Liver (tissue), 9 donors: ENCODE results near the gene MYO18A. TPM values are rescaled to one million over a fixed set of nuclear protein-coding genes. Genes with fewer than 3 reads are reported as not detected.

Experiments
- DNase-seq: peaks from one replicate; pipeline ENCODE4 v3.0.0-alpha.2; 2017; ENCODE audit warnings: low spot score
- H3K27ac ChIP-seq, 2 donors: one replicate each; pipeline ENCODE4 v1.7.0; 2013; ENCODE audit warnings: inconsistent platforms in 2 of 2, low read length in 2 of 2, control low read depth in 1 of 2, low read depth in 1 of 2, mild to moderate bottlenecking in 1 of 2
- H3K27me3 ChIP-seq, 4 donors: one replicate each; pipeline versions ENCODE4 v1.6.1 to v1.7.0; 2013; ENCODE audit warnings: low read length in 3 of 4, inconsistent platforms in 1 of 4, mild to moderate bottlenecking in 1 of 4, moderate library complexity in 1 of 4; ENCODE audit not compliant: control insufficient read depth in 4 of 4, insufficient read depth in 4 of 4
- H3K36me3 ChIP-seq, 4 donors: one replicate each; pipeline versions ENCODE4 v1.6.1 to v1.7.0; 2013; ENCODE audit warnings: low read length in 3 of 4, mild to moderate bottlenecking in 3 of 4, low read depth in 1 of 4, moderate library complexity in 1 of 4; ENCODE audit not compliant: control insufficient read depth in 4 of 4, insufficient read depth in 3 of 4
- H3K4me1 ChIP-seq, 4 donors: one replicate each; pipeline versions ENCODE4 v1.6.1 to v1.7.0; 2013; ENCODE audit warnings: low read length in 3 of 4, mild to moderate bottlenecking in 3 of 4, moderate library complexity in 1 of 4; ENCODE audit not compliant: control insufficient read depth in 4 of 4, insufficient read depth in 4 of 4
- H3K4me3 ChIP-seq, 3 donors: one replicate each; pipeline versions ENCODE4 v1.6.1 to v1.7.0; 2013; ENCODE audit warnings: low read length in 3 of 3, control low read depth in 1 of 3, low read depth in 1 of 3, mild to moderate bottlenecking in 1 of 3
- H3K9ac ChIP-seq, 2 donors: one replicate each; pipeline ENCODE4 v1.7.0; 2013; ENCODE audit warnings: low read length in 2 of 2, mild to moderate bottlenecking in 2 of 2, moderate library complexity in 2 of 2, control low read depth in 1 of 2, low read depth in 1 of 2
- H3K9me3 ChIP-seq, 4 donors: one replicate each; pipeline versions ENCODE4 v1.6.1 to v1.7.0; 2013; ENCODE audit warnings: low read length in 3 of 4; ENCODE audit not compliant: control insufficient read depth in 4 of 4
- EGR1 ChIP-seq, 2 donors: IDR thresholded peaks; 2 replicates each; pipeline ENCODE4 v1.6.1; 2016 to 2018; ENCODE audit warnings: antibody characterized with exemption in 2 of 2, low read depth in 2 of 2
- FOXA1 ChIP-seq: IDR thresholded peaks from 2 replicates; pipeline ENCODE4 v1.6.1; 2016; ENCODE audit warnings: antibody characterized with exemption
- FOXA2 ChIP-seq: IDR thresholded peaks from 2 replicates; pipeline ENCODE4 v1.6.1; 2016; ENCODE audit warnings: antibody characterized with exemption
- GABPA ChIP-seq, 2 donors: IDR thresholded peaks in 1 of 2; conservative IDR thresholded peaks in 1 of 2; 2 replicates each; pipeline ENCODE4 v1.6.1; 2016; ENCODE audit warnings: antibody characterized with exemption in 2 of 2, mild to moderate bottlenecking in 1 of 2, moderate library complexity in 1 of 2
- HNF4A ChIP-seq, 2 donors: conservative IDR thresholded peaks; 2 replicates each; pipeline ENCODE4 v1.6.1; 2016; ENCODE audit warnings: antibody characterized with exemption in 2 of 2, mild to moderate bottlenecking in 2 of 2
- HNF4G ChIP-seq: IDR thresholded peaks from 2 replicates; pipeline ENCODE4 v1.6.1; 2016; ENCODE audit warnings: antibody characterized with exemption
- JUND ChIP-seq, 2 donors: IDR thresholded peaks; 2 replicates each; pipeline ENCODE4 v1.6.1; 2016; ENCODE audit warnings: antibody characterized with exemption in 2 of 2
- NR2F2 ChIP-seq: IDR thresholded peaks from 2 replicates; pipeline ENCODE4 v1.6.1; 2016; ENCODE audit warnings: antibody characterized with exemption
- RAD21 ChIP-seq, 2 donors: IDR thresholded peaks; 2 replicates each; pipeline ENCODE4 v1.6.1; 2016; ENCODE audit warnings: antibody characterized with exemption in 2 of 2, mild to moderate bottlenecking in 2 of 2
- SP1 ChIP-seq: IDR thresholded peaks from 2 replicates; pipeline ENCODE4 v1.6.1; 2018; ENCODE audit warnings: antibody characterized with exemption, mild to moderate bottlenecking
- TAF1 ChIP-seq: conservative IDR thresholded peaks from 2 replicates; pipeline ENCODE4 v1.6.1; 2016; ENCODE audit warnings: antibody characterized with exemption, mild to moderate bottlenecking
- YY1 ChIP-seq: IDR thresholded peaks from 2 replicates; pipeline ENCODE4 v1.6.1; 2016; ENCODE audit warnings: antibody characterized with exemption, mild to moderate bottlenecking
- WGBS: extraction: QIAGEN DNeasy Blood & Tissue Kit; methylation state at CpG from one replicate; pipeline ENCODE4 v1.1.7; 2013; 5-methylcytosine and 5-hydroxymethylcytosine counted together
- polyA plus RNA-seq, 2 donors: library from polyadenylated mRNA; stranded (reverse) in 1 of 2; unstranded in 1 of 2; fragments of 200-250 nt in 1 of 2; fragments of >200 nt in 1 of 2; fragmentation: Nextera tagmentation in 1 of 2; extraction: Ambion mirVana in 1 of 2; gene quantifications; one replicate each; pipeline versions ENCODE4 v1.2.1 to v1.2.3, GENCODE V29; 2013 to 2015
- total RNA-seq, 2 donors: library from RNA; depleted of rRNA; stranded (reverse); fragments of >200 nt; gene quantifications; one replicate each; pipeline ENCODE4 v1.2.3, GENCODE V29; 2014
- TF ChIP-seq, protein P1 (sequence below): IDR thresholded peaks from 2 replicates; pipeline ENCODE4 v1.6.1; 2016; ENCODE audit warnings: antibody characterized with exemption
- TF ChIP-seq, protein P2 (sequence below): IDR thresholded peaks from 2 replicates; pipeline ENCODE4 v1.6.1; 2016; ENCODE audit warnings: antibody characterized with exemption, mild to moderate bottlenecking
- TF ChIP-seq, protein P3 (sequence below): fragments of 150-350 bp; IDR thresholded peaks from 2 replicates; pipeline ENCODE4 v1.5.1; 2017; ENCODE audit warnings: improper control_type of control experiment, low read depth, low read length; ENCODE audit not compliant: missing input control
- TF ChIP-seq, protein P4 (sequence below): IDR thresholded peaks from 2 replicates; pipeline ENCODE4 v1.6.1; 2016; ENCODE audit warnings: antibody characterized with exemption
- donor health status: healthy.
- donor health status: healthy.
- donor health status: healthy.
- donor health status: healthy.
- donor health status: healthy.

MYO18A gene
- total and polyA plus RNA-seq, 4 donors = 26.3 to 81.6 (median 37.3) TPM

DNA sequence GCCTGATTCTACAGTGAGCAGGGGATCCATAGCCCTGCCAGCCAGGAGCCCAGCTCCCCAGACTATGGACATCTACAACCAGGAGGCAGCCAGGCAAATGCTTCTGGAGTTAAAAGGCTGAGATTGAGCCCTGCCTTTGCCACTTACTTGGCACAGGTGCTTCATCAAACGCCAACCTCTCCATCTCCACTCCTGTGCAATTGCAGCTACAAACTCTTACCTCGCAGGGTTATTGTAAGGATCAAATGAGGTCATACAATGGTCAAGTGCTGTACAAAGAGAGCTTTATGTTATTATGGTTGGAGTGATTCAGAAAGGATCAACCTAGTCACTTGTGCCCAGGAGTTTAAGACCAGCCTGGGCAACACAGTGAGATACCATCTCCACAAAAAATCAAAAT is 9.8 kb upstream of the MYO18A start (continued):
- TF ChIP-seq, protein P1, sequence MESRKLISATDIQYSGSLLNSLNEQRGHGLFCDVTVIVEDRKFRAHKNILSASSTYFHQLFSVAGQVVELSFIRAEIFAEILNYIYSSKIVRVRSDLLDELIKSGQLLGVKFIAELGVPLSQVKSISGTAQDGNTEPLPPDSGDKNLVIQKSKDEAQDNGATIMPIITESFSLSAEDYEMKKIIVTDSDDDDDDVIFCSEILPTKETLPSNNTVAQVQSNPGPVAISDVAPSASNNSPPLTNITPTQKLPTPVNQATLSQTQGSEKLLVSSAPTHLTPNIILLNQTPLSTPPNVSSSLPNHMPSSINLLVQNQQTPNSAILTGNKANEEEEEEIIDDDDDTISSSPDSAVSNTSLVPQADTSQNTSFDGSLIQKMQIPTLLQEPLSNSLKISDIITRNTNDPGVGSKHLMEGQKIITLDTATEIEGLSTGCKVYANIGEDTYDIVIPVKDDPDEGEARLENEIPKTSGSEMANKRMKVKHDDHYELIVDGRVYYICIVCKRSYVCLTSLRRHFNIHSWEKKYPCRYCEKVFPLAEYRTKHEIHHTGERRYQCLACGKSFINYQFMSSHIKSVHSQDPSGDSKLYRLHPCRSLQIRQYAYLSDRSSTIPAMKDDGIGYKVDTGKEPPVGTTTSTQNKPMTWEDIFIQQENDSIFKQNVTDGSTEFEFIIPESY = no peak
- no peak for TF ChIP-seq FOXA2
- no peak for TF ChIP-seq RAD21 (IDR thresholded peaks at IDR 0.05)

DNA sequence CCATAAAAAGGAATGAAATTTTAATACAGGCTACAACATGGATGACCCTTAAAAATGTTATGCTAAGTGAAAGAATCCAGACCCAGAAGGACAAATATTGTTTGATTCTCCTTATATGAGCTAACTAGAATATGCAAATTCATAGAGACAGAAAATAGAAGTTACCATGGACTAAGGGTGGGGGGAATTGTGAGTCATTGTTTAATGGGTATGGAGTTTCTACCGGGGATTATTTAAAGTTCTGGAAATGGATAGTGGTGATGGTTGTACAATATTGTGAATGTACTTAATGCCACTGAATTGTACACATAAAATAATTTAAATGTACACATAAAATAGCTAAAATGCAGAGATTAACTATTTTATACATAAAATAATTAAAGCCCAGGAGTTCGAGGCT is 9.2 kb upstream of the MYO18A start:
- no peaks in the 10 kb centered on the region for H3K27me3 ChIP-seq
- H3K9me3 ChIP-seq = no peaks in the 10 kb centered on the region
- no peak overlapping the region for H3K27ac ChIP-seq
- no peaks in the 10 kb centered on the region for H3K4me1 ChIP-seq
- TF ChIP-seq HNF4G (no peak), JUND (IDR thresholded peaks at IDR 0.05) (no peak), YY1 (no peak), SP1 (no peak), GABPA (IDR thresholded peaks at IDR 0.05 in 1 of 2, conservative IDR thresholded peaks at IDR 0.05 in 1 of 2) (no peak), RAD21 (IDR thresholded peaks at IDR 0.05) (no peak), FOXA1 (no peak), TAF1 (no peak)
- TF ChIP-seq, protein P2, sequence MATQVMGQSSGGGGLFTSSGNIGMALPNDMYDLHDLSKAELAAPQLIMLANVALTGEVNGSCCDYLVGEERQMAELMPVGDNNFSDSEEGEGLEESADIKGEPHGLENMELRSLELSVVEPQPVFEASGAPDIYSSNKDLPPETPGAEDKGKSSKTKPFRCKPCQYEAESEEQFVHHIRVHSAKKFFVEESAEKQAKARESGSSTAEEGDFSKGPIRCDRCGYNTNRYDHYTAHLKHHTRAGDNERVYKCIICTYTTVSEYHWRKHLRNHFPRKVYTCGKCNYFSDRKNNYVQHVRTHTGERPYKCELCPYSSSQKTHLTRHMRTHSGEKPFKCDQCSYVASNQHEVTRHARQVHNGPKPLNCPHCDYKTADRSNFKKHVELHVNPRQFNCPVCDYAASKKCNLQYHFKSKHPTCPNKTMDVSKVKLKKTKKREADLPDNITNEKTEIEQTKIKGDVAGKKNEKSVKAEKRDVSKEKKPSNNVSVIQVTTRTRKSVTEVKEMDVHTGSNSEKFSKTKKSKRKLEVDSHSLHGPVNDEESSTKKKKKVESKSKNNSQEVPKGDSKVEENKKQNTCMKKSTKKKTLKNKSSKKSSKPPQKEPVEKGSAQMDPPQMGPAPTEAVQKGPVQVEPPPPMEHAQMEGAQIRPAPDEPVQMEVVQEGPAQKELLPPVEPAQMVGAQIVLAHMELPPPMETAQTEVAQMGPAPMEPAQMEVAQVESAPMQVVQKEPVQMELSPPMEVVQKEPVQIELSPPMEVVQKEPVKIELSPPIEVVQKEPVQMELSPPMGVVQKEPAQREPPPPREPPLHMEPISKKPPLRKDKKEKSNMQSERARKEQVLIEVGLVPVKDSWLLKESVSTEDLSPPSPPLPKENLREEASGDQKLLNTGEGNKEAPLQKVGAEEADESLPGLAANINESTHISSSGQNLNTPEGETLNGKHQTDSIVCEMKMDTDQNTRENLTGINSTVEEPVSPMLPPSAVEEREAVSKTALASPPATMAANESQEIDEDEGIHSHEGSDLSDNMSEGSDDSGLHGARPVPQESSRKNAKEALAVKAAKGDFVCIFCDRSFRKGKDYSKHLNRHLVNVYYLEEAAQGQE = no peak
- TF ChIP-seq, protein P1 = no peak
- no peaks in the 10 kb centered on the region for H3K36me3 ChIP-seq
- DNase-seq = no peak
- H3K4me3 ChIP-seq = no peak overlapping the region
- H3K9ac ChIP-seq = no peak overlapping the region
- WGBS = 85% methylated on average over 2 of the region's 2 CpGs

DNA sequence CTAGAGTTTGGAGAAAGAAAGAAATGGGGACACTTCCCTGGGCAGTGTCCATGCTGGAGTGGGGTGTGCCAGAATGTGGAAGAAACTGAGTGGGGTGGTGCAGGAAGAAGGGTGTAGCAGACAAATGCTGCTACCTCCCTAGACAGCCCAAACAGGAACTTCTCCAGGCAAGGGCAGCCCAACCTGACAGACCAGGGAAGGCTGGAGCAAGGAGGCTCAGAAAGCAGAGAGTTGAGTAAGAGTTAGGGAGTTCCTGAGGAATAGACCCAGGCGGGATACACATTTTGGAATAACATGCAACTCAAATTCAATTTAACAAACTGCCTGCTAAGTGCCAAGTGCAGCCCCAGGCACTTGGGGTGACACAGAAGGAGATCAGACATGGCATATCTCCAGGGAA is 1.0 kb upstream of the MYO18A start:
- DNase-seq = no peak
- no peak overlapping the region for H3K4me3 ChIP-seq
- no peaks in the 10 kb centered on the region for H3K9me3 ChIP-seq
- WGBS = 93% methylated on average over 1 of the region's 1 CpG
- peaks cover 2 to 26% (median 13%) of the 10 kb centered on the region in 4 donors for H3K4me1 ChIP-seq
- H3K9ac ChIP-seq = no peak overlapping the region
- no peak overlapping the region for H3K27ac ChIP-seq
- no peaks in the 10 kb centered on the region for H3K36me3 ChIP-seq
- H3K27me3 ChIP-seq = no peaks in the 10 kb centered on the region
- TF ChIP-seq EGR1 (IDR thresholded peaks at IDR 0.05; ENCODE audit: low read depth in 2 of 2) (no peak), HNF4G (no peak), TAF1 (no peak), RAD21 (IDR thresholded peaks at IDR 0.05) (no peak), FOXA2 (no peak), GABPA (IDR thresholded peaks at IDR 0.05 in 1 of 2, conservative IDR thresholded peaks at IDR 0.05 in 1 of 2) (no peak), NR2F2 (no peak), SP1 (no peak), HNF4A (conservative IDR thresholded peaks at IDR 0.05) (no peak), JUND (IDR thresholded peaks at IDR 0.05) (no peak)
- TF ChIP-seq, protein P1 = no peak
- TF ChIP-seq, protein P3, sequence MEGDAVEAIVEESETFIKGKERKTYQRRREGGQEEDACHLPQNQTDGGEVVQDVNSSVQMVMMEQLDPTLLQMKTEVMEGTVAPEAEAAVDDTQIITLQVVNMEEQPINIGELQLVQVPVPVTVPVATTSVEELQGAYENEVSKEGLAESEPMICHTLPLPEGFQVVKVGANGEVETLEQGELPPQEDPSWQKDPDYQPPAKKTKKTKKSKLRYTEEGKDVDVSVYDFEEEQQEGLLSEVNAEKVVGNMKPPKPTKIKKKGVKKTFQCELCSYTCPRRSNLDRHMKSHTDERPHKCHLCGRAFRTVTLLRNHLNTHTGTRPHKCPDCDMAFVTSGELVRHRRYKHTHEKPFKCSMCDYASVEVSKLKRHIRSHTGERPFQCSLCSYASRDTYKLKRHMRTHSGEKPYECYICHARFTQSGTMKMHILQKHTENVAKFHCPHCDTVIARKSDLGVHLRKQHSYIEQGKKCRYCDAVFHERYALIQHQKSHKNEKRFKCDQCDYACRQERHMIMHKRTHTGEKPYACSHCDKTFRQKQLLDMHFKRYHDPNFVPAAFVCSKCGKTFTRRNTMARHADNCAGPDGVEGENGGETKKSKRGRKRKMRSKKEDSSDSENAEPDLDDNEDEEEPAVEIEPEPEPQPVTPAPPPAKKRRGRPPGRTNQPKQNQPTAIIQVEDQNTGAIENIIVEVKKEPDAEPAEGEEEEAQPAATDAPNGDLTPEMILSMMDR = no peak
- TF ChIP-seq, protein P4, sequence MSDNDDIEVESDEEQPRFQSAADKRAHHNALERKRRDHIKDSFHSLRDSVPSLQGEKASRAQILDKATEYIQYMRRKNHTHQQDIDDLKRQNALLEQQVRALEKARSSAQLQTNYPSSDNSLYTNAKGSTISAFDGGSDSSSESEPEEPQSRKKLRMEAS = no peak
